IMR-90 (cell line): ENCODE data around the gene FH.

Experiments
- CEBPB ChIP-seq: IDR thresholded peaks from 2 replicates; pipeline ENCODE4 v1.6.1; 2012; ENCODE audit warnings: low read depth, low read length, improper control_type of control experiment
- CTCF ChIP-seq: conservative IDR thresholded peaks from 2 replicates; pipeline ENCODE4 v1.5.1; 2012; ENCODE audit warnings: mild to moderate bottlenecking, low read depth, low read length, improper control_type of control experiment
- ELK1 ChIP-seq: fragments of 150-350 bp; IDR thresholded peaks from 2 replicates; pipeline ENCODE4 v1.6.1; 2016; ENCODE audit warnings: low read depth, mild to moderate bottlenecking, low read length, moderate library complexity, borderline replicate concordance
- MXI1 ChIP-seq: IDR thresholded peaks from 2 replicates; pipeline ENCODE4 v1.6.1; 2012; ENCODE audit warnings: low read depth, mild to moderate bottlenecking, low read length, moderate library complexity, borderline replicate concordance
- NFE2L2 ChIP-seq: fragments of 150-350 bp; IDR thresholded peaks from 2 replicates; pipeline ENCODE4 v1.6.1; 2016; ENCODE audit warnings: low read depth, mild to moderate bottlenecking, low read length
- POLR2A ChIP-seq: IDR thresholded peaks from 2 replicates; pipeline ENCODE4 v1.6.1; 2012; ENCODE audit warnings: mild to moderate bottlenecking, low read depth, low read length
- RAD21 ChIP-seq: IDR thresholded peaks from 2 replicates; pipeline ENCODE4 v1.6.1; 2012; ENCODE audit warnings: low read length, improper control_type of control experiment
- RFX5 ChIP-seq: IDR thresholded peaks from 2 replicates; pipeline ENCODE4 v1.8.0; 2012; ENCODE audit warnings: low read depth, mild to moderate bottlenecking, low read length, moderate library complexity
- SMC3 ChIP-seq: fragments of 150-350 bp; IDR thresholded peaks from 2 replicates; pipeline ENCODE4 v1.6.1; 2016; ENCODE audit warnings: low read depth, mild to moderate bottlenecking, antibody characterized with exemption, low read length, moderate library complexity
- USF2 ChIP-seq: fragments of 150-350 bp; IDR thresholded peaks from 2 replicates; pipeline ENCODE4 v1.6.1; 2017; ENCODE audit warnings: mild to moderate bottlenecking, antibody characterized with exemption, low read length, low read depth

- TF ChIP-seq SMC3 (no peak), USF2 (no peak), NFE2L2 (no peak), CTCF (no peak), POLR2A (no peak), CEBPB (no peak), MXI1 (no peak), RFX5 (no peak), RAD21 (no peak), ELK1 (no peak)
Observed at GRCh38 chr1:241536304-241536703, 16.7 kb upstream of the FH start.
